WTC11 (cell line): ENCODE data around the gene ADCY5. TPM values are rescaled to one million over a fixed set of nuclear protein-coding genes. Genes with fewer than 3 reads are reported as not detected.
A peak's percentile ranks its signal among the peaks of the same experiment; 100 is the strongest.

Experiments
- ATAC-seq: fragments of 200-7000 bp; cut with Tn5 transposase; 2 replicates; pipeline ENCODE4 v1.10.0; 2021; ENCODE audit warnings: mild to moderate bottlenecking, moderate library complexity
- CTCF ChIA-PET: fragments of 300-600 bp; sonication (Branson Sonifier 250); formaldehyde crosslinking; loops from one replicate; lab custom pipeline; 2021; ENCODE audit warnings: antibody characterized with exemption; lab: Charles Lee
- POLR2A ChIA-PET: fragments of 350-600 bp; sonication (Branson Sonifier 250); formaldehyde crosslinking; loops from one replicate; lab custom pipeline; 2021; ENCODE audit warnings: antibody characterized with exemption; lab: Charles Lee
- DNase-seq: peaks from one replicate; pipeline ENCODE4 v3.0.0; 2021; ENCODE audit warnings: low spot score
- H3K27ac Mint-ChIP-seq: 2 replicates; pipeline ENCODE4 v1.8.0; 2021; ENCODE audit warnings: mixed read lengths
- H3K27me3 Mint-ChIP-seq: 2 replicates; pipeline ENCODE4 v1.8.0; 2021; ENCODE audit warnings: low read depth, mild to moderate bottlenecking, moderate library complexity, mixed read lengths
- H3K36me3 Mint-ChIP-seq: 2 replicates; pipeline ENCODE4 v1.8.0; 2021; ENCODE audit warnings: mixed read lengths
- H3K4me1 Mint-ChIP-seq: 2 replicates; pipeline ENCODE4 v1.8.0; 2022; ENCODE audit warnings: mixed read lengths
- H3K4me3 Mint-ChIP-seq: 2 replicates; pipeline ENCODE4 v1.8.0; 2021; ENCODE audit warnings: mild to moderate bottlenecking, moderate library complexity, mixed read lengths
- H3K9me3 Mint-ChIP-seq: 2 replicates; pipeline ENCODE4 v1.8.0; 2021; ENCODE audit warnings: mixed read lengths
- ATF1 ChIP-seq: sonication (generic); formaldehyde crosslinking; IDR thresholded peaks from 2 replicates; pipeline ENCODE4 v1.8.1; 2023; ENCODE audit warnings: mild to moderate bottlenecking, moderate library complexity, missing genetic modification reagents
- ATF6 ChIP-seq: sonication (generic); formaldehyde crosslinking; IDR thresholded peaks from 2 replicates; pipeline ENCODE4 v1.8.1; 2023; ENCODE audit warnings: mild to moderate bottlenecking, missing genetic modification reagents
- E2F1 ChIP-seq: sonication (generic); formaldehyde crosslinking; IDR thresholded peaks from 2 replicates; pipeline ENCODE4 v1.8.0; 2022; ENCODE audit warnings: mild to moderate bottlenecking, missing genetic modification reagents
- ELF4 ChIP-seq: sonication (generic); formaldehyde crosslinking; IDR thresholded peaks from 2 replicates; pipeline ENCODE4 v1.8.1; 2022; ENCODE audit warnings: low read depth, mild to moderate bottlenecking, moderate library complexity, missing genetic modification reagents
- FOXP1 ChIP-seq: sonication (generic); formaldehyde crosslinking; IDR thresholded peaks from 2 replicates; pipeline ENCODE4 v1.8.0; 2022; ENCODE audit warnings: missing genetic modification reagents, mild to moderate bottlenecking, moderate library complexity, borderline replicate concordance
- FOXP4 ChIP-seq: sonication (generic); formaldehyde crosslinking; IDR thresholded peaks from 2 replicates; pipeline ENCODE4 v1.8.0; 2022; ENCODE audit warnings: mild to moderate bottlenecking, missing genetic modification reagents
- GTF2I ChIP-seq: fragments of 250-450 bp; sonication (Bioruptor Pico); conservative IDR thresholded peaks from 2 replicates; pipeline ENCODE4 v1.4.0; 2021; ENCODE audit warnings: mild to moderate bottlenecking
- JUN ChIP-seq: sonication (generic); formaldehyde crosslinking; IDR thresholded peaks from 2 replicates; pipeline ENCODE4 v1.8.0; 2023; ENCODE audit warnings: mild to moderate bottlenecking, missing genetic modification reagents
- KAT7 ChIP-seq: sonication (generic); formaldehyde crosslinking; IDR thresholded peaks from 2 replicates; pipeline ENCODE4 v1.8.1; 2023; ENCODE audit warnings: missing genetic modification reagents, mild to moderate bottlenecking, borderline replicate concordance
- SMAD3 ChIP-seq: sonication (generic); formaldehyde crosslinking; IDR thresholded peaks from 2 replicates; pipeline ENCODE4 v1.8.0; 2022; ENCODE audit warnings: missing genetic modification reagents, mild to moderate bottlenecking, borderline replicate concordance
- SMAD4 ChIP-seq: sonication (generic); formaldehyde crosslinking; IDR thresholded peaks from 2 replicates; pipeline ENCODE4 v1.8.0; 2022; ENCODE audit warnings: mild to moderate bottlenecking, missing genetic modification reagents
- ZBTB21 ChIP-seq: sonication (generic); formaldehyde crosslinking; IDR thresholded peaks from 2 replicates; pipeline ENCODE4 v1.8.1; 2023; ENCODE audit warnings: mild to moderate bottlenecking, missing genetic modification reagents, borderline replicate concordance
- ZNF263 ChIP-seq: sonication (generic); formaldehyde crosslinking; IDR thresholded peaks from 2 replicates; pipeline ENCODE4 v1.8.1; 2022; ENCODE audit warnings: low read depth, mild to moderate bottlenecking, moderate library complexity, missing genetic modification reagents
- ZNF317 ChIP-seq: sonication (generic); formaldehyde crosslinking; IDR thresholded peaks from 2 replicates; pipeline ENCODE4 v1.8.1; 2023; ENCODE audit warnings: low read depth, mild to moderate bottlenecking, moderate library complexity, missing genetic modification reagents, borderline replicate concordance
- ZNF512 ChIP-seq: sonication (generic); formaldehyde crosslinking; IDR thresholded peaks from 2 replicates; pipeline ENCODE4 v1.8.1; 2022; ENCODE audit warnings: missing genetic modification reagents, borderline replicate concordance
- ZSCAN18 ChIP-seq: fragments of 250-450 bp; sonication (Bioruptor Pico); IDR thresholded peaks from 2 replicates; pipeline ENCODE4 v2.1.2; 2022; ENCODE audit warnings: mild to moderate bottlenecking, moderate library complexity
- total RNA-seq: library from RNA; stranded (reverse); gene quantifications from 3 replicates; pipeline ENCODE4 v1.2.3, GENCODE V29; 2021
- TF ChIP-seq, protein P1 (sequence below): sonication (generic); formaldehyde crosslinking; IDR thresholded peaks from 2 replicates; pipeline ENCODE4 v1.8.0; 2022; ENCODE audit warnings: mild to moderate bottlenecking, missing genetic modification reagents

Gene ADCY5
- total RNA-seq, 1 experiment from 2014 or later, result 23.5 TPM

DNA sequence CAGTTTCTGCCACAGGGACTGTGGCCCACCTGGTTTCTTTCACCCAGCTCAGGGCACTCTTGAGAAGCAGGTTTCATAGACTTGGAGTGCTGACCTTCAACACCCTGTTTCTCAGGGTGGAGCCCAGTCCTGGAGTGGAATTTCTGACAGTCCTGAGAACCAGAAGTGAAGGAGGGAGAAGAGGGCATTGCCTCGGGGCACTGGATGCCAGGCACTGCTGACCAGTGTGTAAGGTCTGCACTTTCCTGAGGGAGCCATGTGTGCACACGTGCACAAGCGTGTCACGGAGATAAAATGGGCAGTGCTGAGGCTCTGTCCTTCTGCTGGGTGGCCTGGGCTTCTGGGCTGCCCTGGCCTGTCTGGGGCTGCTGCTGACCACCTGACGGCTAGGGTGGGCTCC lies 128.7 kb downstream of the ADCY5 start:
- Mint-ChIP-seq H3K36me3 (peaks cover 3% of the 10 kb centered on the region; the same call in 1 of the 2 replicates), H3K4me3 (peak overlapping the region; percentile 45), H3K4me1 (peaks cover 75% of the 10 kb centered on the region), H3K9me3 (peaks cover 3% of the 10 kb centered on the region; the same call in 1 of the 2 replicates), H3K27me3 (no peaks in the 10 kb centered on the region), H3K27ac (peak overlapping the region; percentile 34; the same call in 1 of the 2 replicates)
- TF ChIP-seq ELF4 (CRISPR knock-in tag) (no peak), FOXP1 (CRISPR knock-in tag) (no peak), SMAD4 (CRISPR knock-in tag) (no peak), FOXP4 (CRISPR knock-in tag) (no peak), SMAD3 (no peak), ZNF512 (CRISPR knock-in tag) (no peak), ATF6 (no peak), ATF1 (no peak), ZNF263 (no peak), ZNF317 (CRISPR knock-in tag) (no peak)
- no peak for ATAC-seq
- ChIA-PET POLR2A (no interaction called here), CTCF (interaction anchor here (0.6 to 3.2 kb wide), 13 partner anchors 9 to 322 kb away, joined by 3 to 13 read pairs (median 4); no protein-coding TSS in a partner anchor)
- no peak for DNase-seq

DNA sequence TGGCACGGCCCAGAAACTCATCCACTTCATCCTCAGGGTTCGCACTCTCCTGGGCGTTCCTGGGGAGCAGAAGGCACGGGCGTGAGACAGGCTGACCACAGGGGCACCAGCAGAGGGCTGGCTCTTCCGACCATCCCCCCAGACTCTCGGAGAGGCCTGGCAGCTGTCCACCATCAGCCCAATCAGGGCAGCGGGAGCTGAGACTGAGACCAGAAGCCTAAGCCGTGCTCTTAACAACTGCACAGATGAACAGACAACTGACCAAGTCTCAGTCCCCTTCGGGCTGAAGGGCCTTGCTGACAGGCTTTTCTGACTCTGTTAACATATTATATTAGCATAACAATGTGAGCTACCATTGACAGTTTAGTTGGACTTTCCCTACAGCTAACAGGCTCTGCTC lies 129.1 kb downstream of the ADCY5 start:
- CTCF ChIA-PET, result interaction anchor here (0.6 to 2.6 kb wide), 11 partner anchors 10 to 322 kb away, joined by 3 to 10 read pairs (median 4); no protein-coding TSS in a partner anchor

GRCh38 chr3:123318374-123318773 lies 130.5 kb downstream of the ADCY5 start:
- POLR2A ChIA-PET, result no interaction called here
- ATAC-seq (no peak), DNase-seq (no peak)
- Mint-ChIP-seq H3K27me3 (no peaks in the 10 kb centered on the region), H3K4me1 (peaks cover 90% of the 10 kb centered on the region), H3K4me3 (no peak overlapping the region), H3K27ac (no peak overlapping the region), H3K36me3 (peaks cover 3% of the 10 kb centered on the region; the same call in 1 of the 2 replicates), H3K9me3 (peaks cover 3% of the 10 kb centered on the region; the same call in 1 of the 2 replicates)
- CTCF ChIA-PET, result no interaction called here
- TF ChIP-seq GTF2I (CRISPR knock-in tag), result no peak
- TF ChIP-seq JUN (CRISPR knock-in tag), result no peak
- TF ChIP-seq E2F1 (CRISPR knock-in tag), result no peak
- no peak for TF ChIP-seq KAT7
- TF ChIP-seq ZSCAN18 (CRISPR knock-in tag), result no peak
- no peak for TF ChIP-seq SMAD3

More for the DNA sequence above, 129.1 kb downstream of the ADCY5 start:
- TF ChIP-seq ZSCAN18 (CRISPR knock-in tag) (no peak), ZBTB21 (peak; percentile 60; the same call in 1 of the 2 replicates)
- TF ChIP-seq, protein P1, sequence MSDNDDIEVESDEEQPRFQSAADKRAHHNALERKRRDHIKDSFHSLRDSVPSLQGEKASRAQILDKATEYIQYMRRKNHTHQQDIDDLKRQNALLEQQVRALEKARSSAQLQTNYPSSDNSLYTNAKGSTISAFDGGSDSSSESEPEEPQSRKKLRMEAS (CRISPR knock-in tag), result 0 out of 2 replicates have a peak, but pooled peaks have one; percentile 24
- Mint-ChIP-seq H3K36me3 (peaks cover 3% of the 10 kb centered on the region; the same call in 1 of the 2 replicates), H3K4me3 (peak overlapping the region; percentile 45), H3K27ac (peak overlapping the region; percentile 88), H3K9me3 (peaks cover 3% of the 10 kb centered on the region; the same call in 1 of the 2 replicates), H3K27me3 (no peaks in the 10 kb centered on the region), H3K4me1 (peaks cover 80% of the 10 kb centered on the region)
- ATAC-seq (peak; percentile 36), DNase-seq (peak; percentile 28)
- POLR2A ChIA-PET, result no interaction called here
